ENCODE measurements around the gene ABHD3. TPM values are rescaled to one million over a fixed set of nuclear protein-coding genes. Genes with fewer than 3 reads are reported as not detected.
"Not testable (repeated sequence)": the region's sequence is repeated elsewhere in the genome, so short reads cannot be mapped to it uniquely, and the experiment has no call there.

ABHD3 gene
- polyA plus RNA-seq, 6 donors from 2014 or later, result 15.2 to 24.3 (median 19.3) TPM

GRCh38 chr18:21611401-21612124 lies 93.0 kb downstream of the ABHD3 start:
- Mint-ChIP-seq H3K4me3 (peak overlapping the region; percentile 96 to 100 (median 99)), H3K27ac (peak overlapping the region; percentile 93 to 99 (median 99))
- DNase-seq, result not testable (repeated sequence)

GRCh38 chr18:21605213-21605612 lies 99.4 kb downstream of the ABHD3 start:
- peaks cover 12 to 26% (median 23%) of the 10 kb centered on the region in 3 donors for H3K4me1 Mint-ChIP-seq
- H3K9me3 Mint-ChIP-seq, result no peaks in the 10 kb centered on the region
- H3K4me3 Mint-ChIP-seq, result no peak overlapping the region
- H3K27ac Mint-ChIP-seq, result peak overlapping the region in 2 of 6 donors; percentile 12 to 16
- no peaks in the 10 kb centered on the region for H3K27me3 Mint-ChIP-seq
- DNase-seq, result no peak
- no peak for ATAC-seq (ENCODE audit: low read depth in 2 of 2)
- no peaks in the 10 kb centered on the region for H3K36me3 Mint-ChIP-seq

More at GRCh38 chr18:21611401-21612124, 93.0 kb downstream of the ABHD3 start:
- H3K36me3 Mint-ChIP-seq; ATAC-seq (ENCODE audit: low read depth in 2 of 2); H3K9me3 Mint-ChIP-seq; H3K27me3 Mint-ChIP-seq: not testable (repeated sequence)
- H3K4me1 Mint-ChIP-seq, result peaks cover 12 to 48% (median 37%) of the 10 kb centered on the region in 3 donors

- no peak for ATAC-seq (ENCODE audit: low read depth in 2 of 2)
- DNase-seq, result no peak
- peaks cover 15 to 28% (median 26%) of the 10 kb centered on the region in 3 donors for H3K4me1 Mint-ChIP-seq
- no peaks in the 10 kb centered on the region for H3K27me3 Mint-ChIP-seq
- H3K36me3 Mint-ChIP-seq, result no peaks in the 10 kb centered on the region
- H3K27ac Mint-ChIP-seq, result peak overlapping the region in 1 of 6 donors; percentile 12
- H3K9me3 Mint-ChIP-seq, result no peaks in the 10 kb centered on the region
- no peak overlapping the region for H3K4me3 Mint-ChIP-seq
Measured at GRCh38 chr18:21604671-21605070, 99.9 kb downstream of the ABHD3 start.

GRCh38 chr18:21602299-21602587 lies 102.3 kb downstream of the ABHD3 start:
- peaks cover 27 to 48% (median 40%) of the 10 kb centered on the region in 3 donors for H3K4me1 Mint-ChIP-seq
- ATAC-seq (ENCODE audit: low read depth in 2 of 2), result peak; percentile 37 to 39
- no peaks in the 10 kb centered on the region for H3K9me3 Mint-ChIP-seq
- H3K4me3 Mint-ChIP-seq, result peak overlapping the region; percentile 73 to 98 (median 88)
- no peaks in the 10 kb centered on the region for H3K36me3 Mint-ChIP-seq
- no peaks in the 10 kb centered on the region for H3K27me3 Mint-ChIP-seq
- peak; percentile 78 for DNase-seq
- H3K27ac Mint-ChIP-seq, result peak overlapping the region; percentile 98 to 100 (median 99)

Other genes starting within 250 kb of the ABHD3 start
- gene ESCO1, start 104.1 kb downstream of the ABHD3 start, polyA plus RNA-seq (ENCODE audit: low read depth in 6 of 6), result 10 to 100 TPM in 2 of 6 donors, 1 to 10 TPM in 4; 2.8 to 13.5 (median 9.6) TPM
- 10 to 100 TPM; 46.7 to 95.9 (median 88.3) TPM for gene SNRPD1, start 92.5 kb downstream of the ABHD3 start, polyA plus RNA-seq (ENCODE audit: low read depth in 6 of 6)
- gene MIB1, start 36.0 kb upstream of the ABHD3 start, polyA plus RNA-seq (ENCODE audit: low read depth in 6 of 6), result 1 to 10 TPM; 2.6 to 6.1 (median 4.1) TPM